Neural progenitor cell (in vitro differentiated cells): ENCODE measurements around the gene RNF41. TPM values are rescaled to one million over a fixed set of nuclear protein-coding genes. Genes with fewer than 3 reads are reported as not detected.
"Not testable (repeated sequence)": the region's sequence is repeated elsewhere in the genome, so short reads cannot be mapped to it uniquely, and the experiment has no call there.

ENCODE experiments used
- DNase-seq: peaks from one replicate; pipeline ENCODE4 v3.0.0-alpha.2; 2016; ENCODE audit warnings: low spot score
- H2AFZ ChIP-seq: fragments of 200-600 bp; sonication (generic); replicated peaks from 2 replicates; pipeline ENCODE4 v1.6.1; 2016; ENCODE audit warnings: antibody characterized with exemption
- H3F3A ChIP-seq: fragments of 200-600 bp; sonication (generic); 2 replicates; pipeline ENCODE4 v1.6.1; 2016; ENCODE audit warnings: antibody characterized with exemption, low read depth
- H3K27ac ChIP-seq: fragments of 200-600 bp; sonication (generic); 2 replicates; pipeline ENCODE4 v1.5.1; 2016; ENCODE audit warnings: mild to moderate bottlenecking
- H3K27me3 ChIP-seq: fragments of 200-600 bp; sonication (generic); 2 replicates; pipeline ENCODE4 v1.6.1; 2016; ENCODE audit warnings: mild to moderate bottlenecking, moderate library complexity
- H3K36me3 ChIP-seq: fragments of 200-600 bp; sonication (generic); 2 replicates; pipeline ENCODE4 v1.5.1; 2016
- H3K4me1 ChIP-seq: fragments of 200-600 bp; sonication (generic); 2 replicates; pipeline ENCODE4 v1.6.1; 2016; ENCODE audit warnings: mixed run types
- H3K4me2 ChIP-seq: fragments of 200-600 bp; sonication (generic); 2 replicates; pipeline ENCODE4 v1.6.1; 2016
- H3K4me3 ChIP-seq: fragments of 200-600 bp; sonication (generic); 2 replicates; pipeline ENCODE4 v1.5.1; 2016
- H3K79me2 ChIP-seq: fragments of 200-600 bp; sonication (generic); 2 replicates; pipeline ENCODE4 v1.6.1; 2016; ENCODE audit warnings: low read depth
- H3K9ac ChIP-seq: fragments of 200-600 bp; sonication (generic); 2 replicates; pipeline ENCODE4 v1.6.1; 2016
- H3K9me3 ChIP-seq: fragments of 200-600 bp; sonication (generic); 2 replicates; pipeline ENCODE4 v1.5.1; 2016; ENCODE audit warnings: low read depth
- H4K20me1 ChIP-seq: fragments of 200-600 bp; sonication (generic); 2 replicates; pipeline ENCODE4 v1.6.1; 2016; ENCODE audit warnings: low read depth
- H3K27ac Mint-ChIP-seq: 3 replicates; pipeline ENCODE4 v1.8.0; 2021; ENCODE audit warnings: mixed read lengths
- H3K27me3 Mint-ChIP-seq: 2 replicates; pipeline ENCODE4 v1.8.0; 2022; ENCODE audit warnings: low read depth, mild to moderate bottlenecking, inconsistent platforms, moderate library complexity, mixed read lengths; ENCODE audit not compliant: insufficient read depth
- H3K36me3 Mint-ChIP-seq: 3 replicates; pipeline ENCODE4 v1.8.0; 2021; ENCODE audit warnings: mixed read lengths
- H3K4me1 Mint-ChIP-seq: 3 replicates; pipeline ENCODE4 v1.8.0; 2021; ENCODE audit warnings: mixed read lengths
- H3K4me3 Mint-ChIP-seq: 3 replicates; pipeline ENCODE4 v1.8.0; 2021; ENCODE audit warnings: mild to moderate bottlenecking, moderate library complexity, mixed read lengths
- H3K9me3 Mint-ChIP-seq: 3 replicates; pipeline ENCODE4 v1.8.0; 2020; ENCODE audit warnings: mixed read lengths
- CTCF ChIP-seq: fragments of 200-600 bp; sonication (generic); IDR thresholded peaks from 2 replicates; pipeline ENCODE4 v1.5.1; 2017; ENCODE audit warnings: antibody characterized with exemption, mild to moderate bottlenecking
- EZH2 ChIP-seq: fragments of 200-600 bp; sonication (generic); IDR thresholded peaks from 2 replicates; pipeline ENCODE4 v1.6.1; 2017; ENCODE audit warnings: antibody characterized with exemption, mild to moderate bottlenecking, moderate library complexity
- EZH2phosphoT487 ChIP-seq: fragments of 200-600 bp; sonication (generic); IDR thresholded peaks from 2 replicates; pipeline ENCODE4 v1.6.1; 2017; ENCODE audit warnings: antibody characterized with exemption
- total RNA-seq: library from RNA; depleted of rRNA; stranded (reverse); fragments of >200 nt; gene quantifications from 2 replicates; pipeline ENCODE4 v1.2.3, GENCODE V29; 2015; ENCODE audit warnings: low replicate concordance

RNF41 gene
- total RNA-seq, 1 donor from 2014 or later, result 52.1 TPM

DNA sequence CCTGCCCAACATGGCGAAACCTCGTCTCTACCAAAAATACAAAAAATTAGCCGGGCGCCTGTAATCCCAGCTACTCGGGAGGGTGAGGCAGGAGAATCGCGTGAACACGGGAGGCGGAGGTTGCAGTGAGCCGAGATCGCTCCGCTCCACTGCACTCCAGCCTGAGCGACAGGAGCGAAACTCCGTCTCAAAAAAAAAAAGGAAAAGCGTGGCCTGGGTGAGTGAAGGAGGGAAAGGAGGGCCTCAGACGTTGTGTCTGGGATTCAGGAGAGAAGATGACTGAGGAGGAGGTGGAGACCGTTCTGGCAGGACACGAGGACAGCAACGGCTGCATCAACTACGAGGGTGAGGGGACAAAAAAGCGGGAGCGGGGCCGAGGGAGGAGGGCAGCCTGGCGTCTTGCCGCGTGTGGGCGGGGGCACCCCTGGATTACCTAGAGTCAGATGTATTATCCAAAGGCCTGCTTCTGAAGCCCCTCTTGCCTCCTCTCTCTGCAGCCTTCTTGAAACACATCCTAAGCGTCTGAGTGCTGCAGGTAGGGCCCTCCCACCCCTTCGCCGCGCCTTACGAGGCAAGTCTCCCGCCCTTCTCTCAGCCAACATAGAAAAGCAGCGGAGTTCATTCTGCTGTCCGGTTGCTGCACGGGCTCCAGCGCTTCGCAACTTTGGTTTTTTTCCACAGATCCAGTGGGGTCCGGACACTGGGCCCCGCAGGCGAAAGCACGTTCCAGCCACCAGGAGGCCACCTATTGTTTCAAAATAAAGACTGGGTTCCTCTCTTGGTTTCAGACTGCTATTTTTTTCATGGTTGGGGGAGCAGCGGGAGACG lies 64.3 kb downstream of the RNF41 start:
- H3K27me3 Mint-ChIP-seq, result peaks cover 28% of the 10 kb centered on the region
- no peaks in the 10 kb centered on the region for H3K27me3 ChIP-seq
- peaks cover 45% of the 10 kb centered on the region for H3K36me3 Mint-ChIP-seq
- peaks cover 45% of the 10 kb centered on the region for H3K79me2 ChIP-seq
- peak overlapping the region; percentile 90 for H3K4me2 ChIP-seq
- peaks cover 40% of the 10 kb centered on the region for H4K20me1 ChIP-seq
- peaks cover 46% of the 10 kb centered on the region for H3K4me1 ChIP-seq
- peak overlapping the region; percentile 89 for H3K27ac ChIP-seq
- peak overlapping the region; percentile 17 for H3K9ac ChIP-seq
- TF ChIP-seq EZH2, result no peak
- TF ChIP-seq CTCF, result peak; percentile 63
- H2AFZ ChIP-seq, result no peak overlapping the region
- peak; percentile 90 for DNase-seq
- H3K9me3 Mint-ChIP-seq, result no peaks in the 10 kb centered on the region
- H3K4me3 Mint-ChIP-seq, result peak overlapping the region; percentile 99
- H3K4me1 Mint-ChIP-seq, result peaks cover 69% of the 10 kb centered on the region
- H3K4me3 ChIP-seq, result peak overlapping the region; percentile 73
- no peaks in the 10 kb centered on the region for H3K9me3 ChIP-seq
- no peaks in the 10 kb centered on the region for H3K36me3 ChIP-seq
- H3K27ac Mint-ChIP-seq, result peak overlapping the region; percentile 97
- peaks cover 62% of the 10 kb centered on the region for H3F3A ChIP-seq

- Mint-ChIP-seq H3K4me3 (peak overlapping the region; percentile 99), H3K27ac (peak overlapping the region; percentile 97), H3K36me3 (peaks cover 38% of the 10 kb centered on the region), H3K27me3 (peaks cover 27% of the 10 kb centered on the region), H3K4me1 (peaks cover 62% of the 10 kb centered on the region)
- not testable (repeated sequence) for H3K9me3 ChIP-seq, H2AFZ ChIP-seq, H3K9me3 Mint-ChIP-seq, H3K27me3 ChIP-seq, DNase-seq, H3K9ac ChIP-seq, H3K36me3 ChIP-seq
- peaks cover 38% of the 10 kb centered on the region for H3K4me1 ChIP-seq
- peak overlapping the region; percentile 89 for H3K27ac ChIP-seq
- H4K20me1 ChIP-seq, result peaks cover 32% of the 10 kb centered on the region
- H3K4me3 ChIP-seq, result peak overlapping the region; percentile 73
- peak overlapping the region; percentile 90 for H3K4me2 ChIP-seq
- peaks cover 45% of the 10 kb centered on the region for H3K79me2 ChIP-seq
- peaks cover 61% of the 10 kb centered on the region for H3F3A ChIP-seq
These were observed 65.1 kb downstream of the RNF41 start for GRCh38 chr12:56156464-56157200.

- Mint-ChIP-seq H3K27ac (peak overlapping the region; percentile 70), H3K9me3 (no peaks in the 10 kb centered on the region), H3K4me3 (peak overlapping the region; percentile 58), H3K36me3 (peaks cover 29% of the 10 kb centered on the region), H3K4me1 (peaks cover 56% of the 10 kb centered on the region), H3K27me3 (peaks cover 27% of the 10 kb centered on the region)
- TF ChIP-seq CTCF (no peak), EZH2phosphoT487 (no peak), EZH2 (no peak)
- H3K9me3 ChIP-seq, result no peaks in the 10 kb centered on the region
- peaks cover 58% of the 10 kb centered on the region for H3F3A ChIP-seq
- H3K4me1 ChIP-seq, result peaks cover 29% of the 10 kb centered on the region
- peaks cover 41% of the 10 kb centered on the region for H3K79me2 ChIP-seq
- H3K36me3 ChIP-seq, result no peaks in the 10 kb centered on the region
- H2AFZ ChIP-seq, result no peak overlapping the region
- H3K27me3 ChIP-seq, result no peaks in the 10 kb centered on the region
- DNase-seq, result no peak
- H3K9ac ChIP-seq, result no peak overlapping the region
- H3K4me3 ChIP-seq, result no peak overlapping the region
- no peak overlapping the region for H3K27ac ChIP-seq
- H4K20me1 ChIP-seq, result peaks cover 19% of the 10 kb centered on the region
- no peak overlapping the region for H3K4me2 ChIP-seq
These were observed 66.4 kb downstream of the RNF41 start for GRCh38 chr12:56155256-56155845.
